CD4-positive, alpha-beta T cell (primary cell): ENCODE data around the gene RIPK3. TPM values are rescaled to one million over a fixed set of nuclear protein-coding genes. Genes with fewer than 3 reads are reported as not detected.
A peak's percentile ranks its signal among the peaks of the same experiment; 100 is the strongest.

Experiments
- ATAC-seq: fragments of 200-7000 bp; cut with Tn5 transposase; one replicate; pipeline ENCODE4 v1.10.0; 2022; ENCODE audit warnings: mild to moderate bottlenecking; ENCODE audit not compliant: poor library complexity
- CTCF ChIA-PET: fragments of 350-600 bp; sonication (Branson Sonifier 250); formaldehyde crosslinking; loops from one replicate; lab custom pipeline; 2021; ENCODE audit warnings: antibody characterized with exemption, inconsistent platforms; lab: Charles Lee
- POLR2A ChIA-PET: fragments of 350-600 bp; sonication (Branson Sonifier 250); formaldehyde crosslinking; loops from one replicate; lab custom pipeline; 2021; ENCODE audit warnings: antibody characterized with exemption, inconsistent platforms; lab: Charles Lee
- DNase-seq, 14 experiments: peaks; one replicate each; pipeline ENCODE4 v3.0.0-alpha.2; 2013 to 2020; ENCODE audit warnings: mixed read lengths in 2 of 14
- H3K27ac ChIP-seq, 2 donors: one replicate each; pipeline versions ENCODE4 v1.5.1 to v1.7.0; 2013; ENCODE audit warnings: low read length in 2 of 2, low read depth in 1 of 2, mild to moderate bottlenecking in 1 of 2
- H3K27me3 ChIP-seq, 2 experiments: 1 replicate in 1 of 2; 2 replicates in 1 of 2; pipeline versions ENCODE4 v1.6.1 to v1.7.0; 2013; ENCODE audit warnings: low read length in 2 of 2, control low read depth in 1 of 2, mild to moderate bottlenecking in 1 of 2, moderate library complexity in 1 of 2; ENCODE audit not compliant: insufficient read depth in 2 of 2, control insufficient read depth in 1 of 2
- H3K36me3 ChIP-seq: one replicate; pipeline ENCODE4 v1.6.1; 2013; ENCODE audit warnings: low read length, control low read depth; ENCODE audit not compliant: insufficient read depth
- H3K4me1 ChIP-seq: one replicate; pipeline ENCODE4 v1.6.1; 2013; ENCODE audit warnings: low read length, control low read depth; ENCODE audit not compliant: insufficient read depth
- H3K4me3 ChIP-seq: one replicate; pipeline ENCODE4 v1.5.1; 2013; ENCODE audit warnings: mild to moderate bottlenecking, low read length, moderate library complexity
- H3K9me3 ChIP-seq, 2 experiments: 1 replicate in 1 of 2; 2 replicates in 1 of 2; pipeline versions ENCODE4 v1.6.1 to v1.7.0; 2013; ENCODE audit warnings: low read length in 2 of 2, mild to moderate bottlenecking in 2 of 2, control low read depth in 1 of 2, moderate library complexity in 1 of 2; ENCODE audit not compliant: control insufficient read depth in 1 of 2, insufficient read depth in 1 of 2
- H3K27ac Mint-ChIP-seq: one replicate; pipeline ENCODE4 v1.8.0; 2020; ENCODE audit warnings: mixed read lengths
- H3K27me3 Mint-ChIP-seq: one replicate; pipeline ENCODE4 v1.8.0; 2021; ENCODE audit warnings: mixed read lengths
- H3K36me3 Mint-ChIP-seq: one replicate; pipeline ENCODE4 v1.8.0; 2021; ENCODE audit warnings: low read depth, mixed read lengths
- H3K4me1 Mint-ChIP-seq: one replicate; pipeline ENCODE4 v1.8.0; 2021; ENCODE audit warnings: low read depth, mixed read lengths
- H3K4me3 Mint-ChIP-seq: one replicate; pipeline ENCODE4 v1.8.0; 2020; ENCODE audit warnings: mild to moderate bottlenecking, mixed read lengths
- H3K9me3 Mint-ChIP-seq: one replicate; pipeline ENCODE4 v1.8.0; 2020; ENCODE audit warnings: mixed read lengths
- CTCF ChIP-seq: fragments of 200-600 bp; IDR thresholded peaks from one replicate; pipeline ENCODE4 v1.8.0; 2022; ENCODE audit warnings: antibody characterized with exemption, mild to moderate bottlenecking
- intact Hi-C, 2 experiments: fragments of 100-400 bp; cut with DNase I in 1 of 2; cut with micrococcal nuclease in 1 of 2; formaldehyde crosslinking; loops; one replicate each; pipeline versions ENCODE4 v1.15.1 to v1.9.0; 2023 to 2025; cut with DNase I, micrococcal nuclease
- total RNA-seq, 174 experiments: library from RNA in 2 of 174; stranded (reverse) in 2 of 174; gene quantifications; one replicate each; pipeline ENCODE4 v1.2.3 and lab custom pipeline; 2021 to 2026

The RIPK3 gene
- total RNA-seq, 2 experiments from 2014 or later, result 18.1 to 18.9 TPM

GRCh38 chr14:24289649-24290280, 50.0 kb downstream of the RIPK3 start:
- DNase-seq (peak in 1 of 14 experiments; percentile 41), ATAC-seq (peak; percentile 39)
- no peak for TF ChIP-seq CTCF
- Mint-ChIP-seq H3K9me3 (no peaks in the 10 kb centered on the region), H3K36me3 (peaks cover 46% of the 10 kb centered on the region), H3K4me1 (no peaks in the 10 kb centered on the region), H3K27ac (no peak overlapping the region), H3K27me3 (no peaks in the 10 kb centered on the region), H3K4me3 (no peak overlapping the region)
- intact Hi-C loops, result loop anchor here in 1 of 2 experiments (10.0 kb wide), 1 partner anchor 315 kb away; no protein-coding TSS in a partner anchor
- no peaks in the 10 kb centered on the region for H3K9me3 ChIP-seq
- H3K4me3 ChIP-seq, result no peak overlapping the region
- CTCF ChIA-PET, result interaction anchor here (0.6 to 1.0 kb wide), 2 partner anchors 18 to 44 kb away, joined by 3 read pairs; partner anchors contain the start of gene CIDEB
- no peak overlapping the region for H3K27ac ChIP-seq
- no peaks in the 10 kb centered on the region for H3K27me3 ChIP-seq
- H3K4me1 ChIP-seq, result peaks cover 5% of the 10 kb centered on the region
- peaks cover 41% of the 10 kb centered on the region for H3K36me3 ChIP-seq
- POLR2A ChIA-PET, result interaction anchor here (1.3 kb wide), 1 partner anchor 47 kb away, joined by 7 read pairs; the partner anchor contains the start of gene TINF2

- H3K4me3 Mint-ChIP-seq, result no peak overlapping the region
- DNase-seq, result no peak
- H3K36me3 Mint-ChIP-seq, result peaks cover 26% of the 10 kb centered on the region
- H3K9me3 Mint-ChIP-seq, result no peaks in the 10 kb centered on the region
- peaks cover 26% of the 10 kb centered on the region for H3K36me3 ChIP-seq
- no peak for ATAC-seq
- no peaks in the 10 kb centered on the region for H3K27me3 ChIP-seq
- ChIA-PET CTCF (no interaction called here), POLR2A (no interaction called here)
- no peak for TF ChIP-seq CTCF
- no peak overlapping the region for H3K4me3 ChIP-seq
- no peak overlapping the region for H3K27ac Mint-ChIP-seq
- peaks cover 5% of the 10 kb centered on the region for H3K4me1 ChIP-seq
- no peaks in the 10 kb centered on the region for H3K9me3 ChIP-seq
- no peaks in the 10 kb centered on the region for H3K4me1 Mint-ChIP-seq
- no peak overlapping the region for H3K27ac ChIP-seq
- intact Hi-C loops, result no loop called here
- H3K27me3 Mint-ChIP-seq, result no peaks in the 10 kb centered on the region
Measured at GRCh38 chr14:24286996-24287395, 52.8 kb downstream of the RIPK3 start.

Other genes with a start within 250 kb of the RIPK3 start
- gene PCK2, start 245.7 kb downstream of the RIPK3 start, total RNA-seq, result 1 to 10 TPM; 5.2 to 7.4 TPM
- gene DCAF11, start 225.2 kb downstream of the RIPK3 start, total RNA-seq, result 10 to 100 TPM; 74.8 to 75.3 TPM
- 1 to 10 TPM; 1.6 to 1.9 TPM for gene NRL, start 225.0 kb downstream of the RIPK3 start, total RNA-seq
- gene FITM1, start 209.3 kb downstream of the RIPK3 start, total RNA-seq, result 1 to 10 TPM; 1.5 to 1.7 TPM
- gene PSME1, start 203.8 kb downstream of the RIPK3 start, total RNA-seq, result 100 to 1,000 TPM; 166 to 171 TPM
- 10 to 100 TPM; 11.8 to 13.1 TPM for gene EMC9, start 198.4 kb downstream of the RIPK3 start, total RNA-seq
- gene PSME2, start 193.4 kb downstream of the RIPK3 start, total RNA-seq, result 10 to 100 TPM; 81.7 to 83.2 TPM
- gene RNF31, start 192.5 kb downstream of the RIPK3 start, total RNA-seq, result 10 to 100 TPM; 46.0 to 57.8 TPM
- 100 to 1,000 TPM; 248 to 262 TPM for gene IRF9, start 178.7 kb downstream of the RIPK3 start, total RNA-seq
- 100 to 1,000 TPM; 105 to 107 TPM for gene REC8, start 167.9 kb downstream of the RIPK3 start, total RNA-seq
- gene IPO4, start 151.2 kb downstream of the RIPK3 start, total RNA-seq, result 10 to 100 TPM; 36.6 to 37.9 TPM
- gene TM9SF1, start 144.6 kb downstream of the RIPK3 start, total RNA-seq, result 10 to 100 TPM; 12.9 to 13.0 TPM
- gene TSSK4, start 134.3 kb downstream of the RIPK3 start, total RNA-seq, result under 1 TPM; 0.30 to 0.64 TPM
- gene CHMP4A, start 126.5 kb downstream of the RIPK3 start, total RNA-seq, result 10 to 100 TPM; 73.4 to 80.1 TPM
- 1 to 10 TPM; 3.2 to 3.7 TPM for gene MDP1, start 123.9 kb downstream of the RIPK3 start, total RNA-seq
- 10 to 100 TPM; 42.0 to 43.5 TPM for gene NEDD8, start 107.6 kb downstream of the RIPK3 start, total RNA-seq
- 10 to 100 TPM; 22.2 to 24.8 TPM for gene GMPR2, start 107.1 kb downstream of the RIPK3 start, total RNA-seq
- 100 to 1,000 TPM; 110 to 113 TPM for gene TINF2, start 97.4 kb downstream of the RIPK3 start, total RNA-seq
- gene TGM1, start 76.8 kb downstream of the RIPK3 start, total RNA-seq, result 1 to 10 TPM; 3.5 to 3.9 TPM
- gene RABGGTA, start 68.4 kb downstream of the RIPK3 start, total RNA-seq, result 10 to 100 TPM; 52.3 to 55.2 TPM
- gene DHRS1, start 40.2 kb downstream of the RIPK3 start, total RNA-seq, result 10 to 100 TPM; 21.5 to 23.5 TPM
- 10 to 100 TPM; 25.9 to 27.5 TPM for gene NOP9, start 40.1 kb downstream of the RIPK3 start, total RNA-seq
- gene CIDEB, start 32.0 kb downstream of the RIPK3 start, total RNA-seq, result 1 to 10 TPM; 7.4 to 9.2 TPM
- 10 to 100 TPM; 16.4 to 18.2 TPM for gene LTB4R2, start 29.9 kb downstream of the RIPK3 start, total RNA-seq
- gene LTB4R, start 28.5 kb downstream of the RIPK3 start, total RNA-seq, result 10 to 100 TPM; 15.6 to 18.3 TPM
- 1 to 10 TPM; 4.7 to 5.9 TPM for gene ADCY4, start 4.9 kb downstream of the RIPK3 start, total RNA-seq
- not detected for gene NFATC4, start 28.2 kb upstream of the RIPK3 start, total RNA-seq
- under 1 TPM; 0.08 to 0.25 TPM for gene NYNRIN, start 59.0 kb upstream of the RIPK3 start, total RNA-seq
- gene CBLN3, start 89.7 kb upstream of the RIPK3 start, total RNA-seq, result 1 to 10 TPM; 1.6 to 1.7 TPM
- 100 to 1,000 TPM; 170 to 173 TPM for gene KHNYN, start 90.0 kb upstream of the RIPK3 start, total RNA-seq
- 10 to 100 TPM; 71.7 to 74.7 TPM for gene SDR39U1, start 102.8 kb upstream of the RIPK3 start, total RNA-seq
- gene CMA1, start 168.3 kb upstream of the RIPK3 start, total RNA-seq, result not detected
- gene CTSG, start 236.3 kb upstream of the RIPK3 start, total RNA-seq, result not detected